ENCODE data around the gene TTLL9.

DNA sequence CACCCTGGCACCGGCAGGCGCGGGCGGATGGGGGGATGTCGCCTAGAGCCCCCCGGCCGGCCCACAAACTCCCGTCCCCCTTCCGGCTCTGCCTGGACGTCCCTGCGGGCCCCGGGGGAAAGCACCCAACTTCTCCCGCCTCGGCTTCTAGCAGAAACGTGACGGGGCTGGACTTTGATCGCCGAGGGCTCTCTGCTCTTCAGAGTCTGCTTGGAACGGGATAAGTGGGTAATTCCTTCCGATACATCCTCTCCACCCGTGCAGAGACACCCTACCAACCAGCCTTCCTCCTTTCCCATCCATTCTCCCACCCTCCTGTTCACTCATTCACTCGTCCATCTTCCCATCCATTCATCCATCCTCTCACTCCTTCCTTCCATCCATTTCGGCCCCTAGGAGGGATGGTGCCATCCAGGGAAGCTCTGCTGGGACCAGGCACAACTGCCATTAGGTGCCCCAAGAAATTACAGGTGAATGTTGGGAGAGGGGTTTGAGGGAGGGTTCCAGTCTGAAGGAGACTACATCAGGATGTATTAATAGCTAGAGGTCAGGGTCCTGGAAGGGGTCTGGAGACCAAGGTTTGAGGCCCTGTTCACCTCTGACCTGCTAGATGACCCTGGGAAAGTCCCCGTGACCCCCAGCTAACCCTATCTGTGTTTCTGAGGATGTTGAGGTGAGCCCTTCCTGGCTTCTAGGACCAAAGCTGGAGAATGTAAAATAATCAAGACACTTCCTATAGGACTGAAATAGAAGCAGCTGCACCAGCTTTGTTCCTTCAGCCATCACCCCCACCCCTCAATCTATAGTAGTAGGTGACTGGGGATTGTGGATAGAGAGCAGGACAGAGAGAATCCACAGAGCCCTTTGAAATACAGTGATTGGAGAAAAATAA is 538 bp downstream of the TTLL9 start:
- TF ChIP-seq, protein P1, sequence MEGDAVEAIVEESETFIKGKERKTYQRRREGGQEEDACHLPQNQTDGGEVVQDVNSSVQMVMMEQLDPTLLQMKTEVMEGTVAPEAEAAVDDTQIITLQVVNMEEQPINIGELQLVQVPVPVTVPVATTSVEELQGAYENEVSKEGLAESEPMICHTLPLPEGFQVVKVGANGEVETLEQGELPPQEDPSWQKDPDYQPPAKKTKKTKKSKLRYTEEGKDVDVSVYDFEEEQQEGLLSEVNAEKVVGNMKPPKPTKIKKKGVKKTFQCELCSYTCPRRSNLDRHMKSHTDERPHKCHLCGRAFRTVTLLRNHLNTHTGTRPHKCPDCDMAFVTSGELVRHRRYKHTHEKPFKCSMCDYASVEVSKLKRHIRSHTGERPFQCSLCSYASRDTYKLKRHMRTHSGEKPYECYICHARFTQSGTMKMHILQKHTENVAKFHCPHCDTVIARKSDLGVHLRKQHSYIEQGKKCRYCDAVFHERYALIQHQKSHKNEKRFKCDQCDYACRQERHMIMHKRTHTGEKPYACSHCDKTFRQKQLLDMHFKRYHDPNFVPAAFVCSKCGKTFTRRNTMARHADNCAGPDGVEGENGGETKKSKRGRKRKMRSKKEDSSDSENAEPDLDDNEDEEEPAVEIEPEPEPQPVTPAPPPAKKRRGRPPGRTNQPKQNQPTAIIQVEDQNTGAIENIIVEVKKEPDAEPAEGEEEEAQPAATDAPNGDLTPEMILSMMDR (IDR thresholded peaks at IDR 0.05), result no peak
- TF ChIP-seq POLR2AphosphoS5 (IDR thresholded peaks at IDR 0.05) (no peak), POLR2A (IDR thresholded peaks at IDR 0.05) (no peak)

Measured in stomach (tissue), 4 donors.